ENCODE measurements around the gene MMP3. TPM values are rescaled to one million over a fixed set of nuclear protein-coding genes. Genes with fewer than 3 reads are reported as not detected.

MMP3 gene
- not detected in 2 replicates for total RNA-seq (2014; rRNA removed; shearing (Covaris generic); ENCODE audit: low replicate concordance)

DNA sequence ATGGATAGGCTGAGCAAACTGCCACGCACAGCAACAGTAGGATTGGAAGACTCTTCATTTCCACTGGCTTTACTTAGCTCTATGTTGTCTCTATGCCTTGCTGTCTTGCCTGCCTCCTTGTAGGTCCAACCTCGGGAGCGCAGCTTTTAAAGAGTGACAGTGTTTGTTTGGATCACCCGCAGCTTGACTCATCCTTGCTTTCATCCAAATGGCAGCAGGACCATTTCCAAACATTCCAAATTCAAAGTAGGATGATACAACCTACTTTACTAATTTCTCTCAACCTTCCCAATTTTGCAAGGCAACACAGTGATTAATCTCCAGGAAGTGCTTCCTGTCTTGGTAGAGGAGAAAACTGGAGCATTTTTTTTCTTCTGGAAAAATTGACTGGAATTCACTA is at the start of gene MMP3:
Gene MMP3, minus strand, starts transcription at position 121 of the 400 bp plus-strand sequence. Its CDS starts 63 bp downstream, at position 58.
- Histone ChIP-seq H3K27me3 (ENCODE audit: low read length) (no peaks in the 10 kb centered on the region), H3K9ac (ENCODE audit: low read length) (no peak within 1 kb of the TSS), H3K4me1 (ENCODE audit: low read length) (peaks cover 7% of the 10 kb centered on the region), H3K9me2 (replicated peaks; ENCODE audit: insufficient read depth, low read length) (no peaks in the 10 kb centered on the region), H3K27ac (ENCODE audit: low read length) (no peak within 1 kb of the TSS), H3K9me3 (ENCODE audit: low read length) (no peaks in the 10 kb centered on the region), H3K79me2 (ENCODE audit: low read length) (no peaks in the 10 kb centered on the region), H2AFZ (ENCODE audit: low read length) (no peak within 1 kb of the TSS), H4K20me1 (ENCODE audit: insufficient read depth, low read depth, low read length) (no peaks in the 10 kb centered on the region), H3K4me3 (ENCODE audit: low read length) (no peak within 1 kb of the TSS), H3K36me3 (ENCODE audit: insufficient read depth, low read length) (no peaks in the 10 kb centered on the region), H3K4me2 (ENCODE audit: low read depth, low read length, poor library complexity, severe bottlenecking) (no peak within 1 kb of the TSS)
- no peak for DNase-seq

DNA sequence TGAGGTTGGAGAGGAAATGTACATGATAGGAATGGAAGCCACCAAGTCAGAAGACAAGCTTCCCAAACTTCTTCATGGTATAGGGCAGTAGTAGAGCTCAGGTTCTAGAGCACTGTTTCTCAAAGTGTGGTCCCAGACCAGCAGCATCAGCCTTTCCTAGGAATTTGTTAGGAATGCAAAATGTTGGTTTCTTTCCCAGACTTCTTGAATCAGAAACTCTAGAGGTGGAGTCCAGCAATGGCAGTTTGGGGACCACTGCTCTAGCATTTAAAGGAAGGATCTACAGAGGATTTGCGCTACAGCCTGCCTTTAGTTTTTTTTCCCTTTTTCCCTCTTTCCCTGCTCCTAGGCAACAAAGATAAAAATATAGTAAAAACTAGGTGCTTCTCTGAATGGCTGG is 48.3 kb upstream of the MMP3 start:
- Histone ChIP-seq H4K20me1 (ENCODE audit: insufficient read depth, low read depth, low read length) (no peaks in the 10 kb centered on the region), H2AFZ (ENCODE audit: low read length) (no peak overlapping the region), H3K27ac (ENCODE audit: low read length) (no peak overlapping the region), H3K36me3 (ENCODE audit: insufficient read depth, low read length) (no peaks in the 10 kb centered on the region), H3K4me1 (ENCODE audit: low read length) (no peaks in the 10 kb centered on the region), H3K9ac (ENCODE audit: low read length) (no peak overlapping the region), H3K27me3 (ENCODE audit: low read length) (no peaks in the 10 kb centered on the region), H3K4me2 (ENCODE audit: low read depth, low read length, poor library complexity, severe bottlenecking) (no peak overlapping the region), H3K9me3 (ENCODE audit: low read length) (no peaks in the 10 kb centered on the region), H3K9me2 (replicated peaks; ENCODE audit: insufficient read depth, low read length) (no peaks in the 10 kb centered on the region), H3K4me3 (ENCODE audit: low read length) (no peak overlapping the region), H3K79me2 (ENCODE audit: low read length) (no peaks in the 10 kb centered on the region)
- DNase-seq = no peak

DNA sequence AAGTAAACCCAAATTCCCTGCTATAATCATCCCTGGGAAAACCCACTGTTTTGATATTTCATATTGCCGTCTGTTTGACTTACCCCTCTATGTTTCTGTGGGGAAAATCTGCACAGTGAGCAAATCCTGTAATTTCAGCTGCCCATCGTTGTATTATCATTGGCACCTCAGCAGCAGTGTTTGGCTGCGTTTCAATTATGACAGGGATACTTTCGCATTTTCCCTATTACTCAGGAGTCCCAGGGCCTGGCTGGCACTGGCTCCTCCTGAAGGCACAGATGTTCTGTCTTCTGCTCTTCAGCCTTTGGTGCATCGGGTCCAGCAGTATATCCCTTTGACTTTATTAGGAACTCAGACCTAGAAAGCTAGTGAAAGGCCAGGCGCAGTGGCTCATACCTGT is 43.6 kb upstream of the MMP3 start:
- H3K27ac ChIP-seq (ENCODE audit: low read length) = no peak overlapping the region
- no peaks in the 10 kb centered on the region for H3K79me2 ChIP-seq (ENCODE audit: low read length)
- H3K9me2 ChIP-seq (replicated peaks; ENCODE audit: insufficient read depth, low read length) = no peaks in the 10 kb centered on the region
- H3K36me3 ChIP-seq (ENCODE audit: insufficient read depth, low read length) = no peaks in the 10 kb centered on the region
- H3K4me1 ChIP-seq (ENCODE audit: low read length) = no peaks in the 10 kb centered on the region
- H3K4me2 ChIP-seq (ENCODE audit: low read depth, low read length, poor library complexity, severe bottlenecking) = no peak overlapping the region
- H3K27me3 ChIP-seq (ENCODE audit: low read length) = no peaks in the 10 kb centered on the region
- no peak for DNase-seq
- no peaks in the 10 kb centered on the region for H4K20me1 ChIP-seq (ENCODE audit: insufficient read depth, low read depth, low read length)
- no peak overlapping the region for H2AFZ ChIP-seq (ENCODE audit: low read length)
- H3K9ac ChIP-seq (ENCODE audit: low read length) = no peak overlapping the region
- no peak overlapping the region for H3K4me3 ChIP-seq (ENCODE audit: low read length)
- H3K9me3 ChIP-seq (ENCODE audit: low read length) = no peaks in the 10 kb centered on the region

DNA sequence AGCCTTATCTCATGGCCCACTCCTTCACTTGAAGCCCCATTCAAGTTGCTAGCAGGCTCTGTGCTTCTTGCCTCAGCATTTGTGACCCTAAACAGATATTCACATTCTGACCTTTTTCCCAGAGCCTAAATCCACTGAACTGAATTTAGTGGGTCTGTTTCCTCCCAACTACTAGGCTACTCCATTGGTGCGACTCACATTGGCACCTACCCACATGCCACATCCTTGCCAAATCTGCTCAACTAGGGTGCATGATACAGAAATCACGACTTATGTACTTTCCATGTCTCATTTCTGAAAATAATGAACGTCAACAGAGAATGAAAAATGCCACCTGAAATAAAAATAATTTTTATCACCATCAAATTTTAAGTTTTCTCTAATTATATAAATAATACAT is 39.7 kb upstream of the MMP3 start:
- Histone ChIP-seq H4K20me1 (ENCODE audit: insufficient read depth, low read depth, low read length) (no peaks in the 10 kb centered on the region), H2AFZ (ENCODE audit: low read length) (no peak overlapping the region), H3K9me3 (ENCODE audit: low read length) (no peaks in the 10 kb centered on the region), H3K36me3 (ENCODE audit: insufficient read depth, low read length) (no peaks in the 10 kb centered on the region), H3K4me2 (ENCODE audit: low read depth, low read length, poor library complexity, severe bottlenecking) (no peak overlapping the region), H3K4me1 (ENCODE audit: low read length) (no peaks in the 10 kb centered on the region), H3K4me3 (ENCODE audit: low read length) (no peak overlapping the region), H3K79me2 (ENCODE audit: low read length) (no peaks in the 10 kb centered on the region), H3K27ac (ENCODE audit: low read length) (no peak overlapping the region), H3K9me2 (replicated peaks; ENCODE audit: insufficient read depth, low read length) (no peaks in the 10 kb centered on the region), H3K9ac (ENCODE audit: low read length) (no peak overlapping the region), H3K27me3 (ENCODE audit: low read length) (no peaks in the 10 kb centered on the region)
- no peak for DNase-seq

DNA sequence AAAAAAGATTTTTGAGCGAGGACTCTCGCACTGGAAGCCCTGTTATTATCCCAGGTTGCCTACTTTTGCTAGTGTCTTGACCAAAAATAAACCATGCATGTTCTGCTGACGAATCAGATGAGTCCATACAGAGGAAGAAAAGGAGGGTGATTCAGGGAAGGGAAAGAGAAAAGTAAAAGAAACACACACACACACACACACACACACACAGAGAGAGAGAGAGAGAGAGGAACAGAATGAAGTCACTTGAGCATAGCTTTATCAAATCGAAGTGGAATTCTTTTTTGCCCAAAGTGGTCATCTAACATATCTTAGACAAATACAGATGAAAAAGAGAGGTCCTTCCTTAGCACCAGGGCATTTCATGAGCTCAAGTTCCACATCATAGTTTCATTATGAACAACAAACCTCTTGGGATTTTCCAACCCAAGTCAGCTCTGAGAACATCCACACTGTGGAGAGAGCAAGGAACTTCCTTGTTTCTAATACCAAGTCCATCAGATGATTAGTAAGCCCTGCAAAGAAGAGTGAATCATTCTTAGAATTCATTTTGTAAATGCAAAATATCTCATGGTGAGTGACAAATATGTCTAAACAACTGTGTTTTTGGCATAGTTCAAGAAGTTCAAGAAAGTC is 39.1 kb upstream of the MMP3 start:
- Histone ChIP-seq H3K79me2 (ENCODE audit: low read length) (no peaks in the 10 kb centered on the region), H3K9ac (ENCODE audit: low read length) (no peak overlapping the region), H3K27ac (ENCODE audit: low read length) (no peak overlapping the region), H3K4me2 (ENCODE audit: low read depth, low read length, poor library complexity, severe bottlenecking) (no peak overlapping the region), H3K9me2 (replicated peaks; ENCODE audit: insufficient read depth, low read length) (no peaks in the 10 kb centered on the region), H3K36me3 (ENCODE audit: insufficient read depth, low read length) (no peaks in the 10 kb centered on the region), H3K27me3 (ENCODE audit: low read length) (no peaks in the 10 kb centered on the region), H2AFZ (ENCODE audit: low read length) (no peak overlapping the region), H3K9me3 (ENCODE audit: low read length) (no peaks in the 10 kb centered on the region), H3K4me1 (ENCODE audit: low read length) (no peaks in the 10 kb centered on the region), H4K20me1 (ENCODE audit: insufficient read depth, low read depth, low read length) (no peaks in the 10 kb centered on the region), H3K4me3 (ENCODE audit: low read length) (no peak overlapping the region)
- DNase-seq = peak; percentile 48

DNA sequence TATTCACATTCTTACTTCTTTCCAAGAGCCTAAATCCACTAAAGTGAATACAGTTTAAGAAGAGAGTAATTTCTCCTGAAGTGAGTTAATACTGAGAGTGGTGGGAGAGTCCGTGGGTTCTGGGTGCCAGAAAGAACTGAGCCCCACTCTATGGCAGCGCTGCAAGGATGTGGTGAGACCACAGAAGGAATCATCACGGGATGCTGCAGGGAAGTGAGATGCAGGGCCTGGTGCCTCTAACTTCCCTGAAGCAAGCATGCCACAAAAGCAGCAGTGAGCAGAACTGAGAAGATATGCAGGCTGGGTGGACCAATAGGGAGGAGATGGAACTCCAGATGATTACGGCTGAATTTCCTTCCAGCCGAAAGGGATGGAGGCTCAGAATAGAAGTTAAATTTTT is 36.4 kb upstream of the MMP3 start:
- no peak overlapping the region for H3K4me2 ChIP-seq (ENCODE audit: low read depth, low read length, poor library complexity, severe bottlenecking)
- H3K9me2 ChIP-seq (replicated peaks; ENCODE audit: insufficient read depth, low read length) = no peaks in the 10 kb centered on the region
- no peaks in the 10 kb centered on the region for H3K9me3 ChIP-seq (ENCODE audit: low read length)
- H3K36me3 ChIP-seq (ENCODE audit: insufficient read depth, low read length) = no peaks in the 10 kb centered on the region
- H3K9ac ChIP-seq (ENCODE audit: low read length) = no peak overlapping the region
- no peak for DNase-seq
- H4K20me1 ChIP-seq (ENCODE audit: insufficient read depth, low read depth, low read length) = no peaks in the 10 kb centered on the region
- H3K27ac ChIP-seq (ENCODE audit: low read length) = no peak overlapping the region
- H3K79me2 ChIP-seq (ENCODE audit: low read length) = no peaks in the 10 kb centered on the region
- no peak overlapping the region for H3K4me3 ChIP-seq (ENCODE audit: low read length)
- H3K27me3 ChIP-seq (ENCODE audit: low read length) = no peaks in the 10 kb centered on the region
- no peaks in the 10 kb centered on the region for H3K4me1 ChIP-seq (ENCODE audit: low read length)
- no peak overlapping the region for H2AFZ ChIP-seq (ENCODE audit: low read length)

DNA sequence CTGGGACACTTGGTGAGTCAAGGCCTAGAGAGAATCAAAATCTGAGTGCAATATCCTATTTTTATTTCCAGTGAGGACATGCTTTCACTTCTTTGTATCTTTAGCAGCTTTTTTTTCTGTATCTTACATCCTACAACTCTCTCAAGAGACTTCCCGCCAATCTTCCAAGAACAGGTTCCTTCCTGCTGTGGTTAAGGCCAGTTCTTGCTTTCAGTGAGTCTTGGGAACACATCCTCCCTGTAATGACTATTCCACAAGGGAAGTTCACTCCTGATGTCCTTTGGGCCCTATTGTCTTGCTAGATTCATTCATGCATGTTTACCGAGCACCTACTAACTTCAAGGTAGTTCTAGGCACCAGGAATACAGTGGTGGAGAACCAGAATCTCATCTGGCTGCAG is 35.2 kb upstream of the MMP3 start:
- no peak overlapping the region for H3K27ac ChIP-seq (ENCODE audit: low read length)
- no peaks in the 10 kb centered on the region for H3K9me3 ChIP-seq (ENCODE audit: low read length)
- no peaks in the 10 kb centered on the region for H3K4me1 ChIP-seq (ENCODE audit: low read length)
- H3K9me2 ChIP-seq (replicated peaks; ENCODE audit: insufficient read depth, low read length) = no peaks in the 10 kb centered on the region
- H3K4me3 ChIP-seq (ENCODE audit: low read length) = no peak overlapping the region
- no peak for DNase-seq
- no peak overlapping the region for H2AFZ ChIP-seq (ENCODE audit: low read length)
- H3K4me2 ChIP-seq (ENCODE audit: low read depth, low read length, poor library complexity, severe bottlenecking) = no peak overlapping the region
- no peak overlapping the region for H3K9ac ChIP-seq (ENCODE audit: low read length)
- H3K36me3 ChIP-seq (ENCODE audit: insufficient read depth, low read length) = no peaks in the 10 kb centered on the region
- no peaks in the 10 kb centered on the region for H4K20me1 ChIP-seq (ENCODE audit: insufficient read depth, low read depth, low read length)
- H3K27me3 ChIP-seq (ENCODE audit: low read length) = no peaks in the 10 kb centered on the region
- no peaks in the 10 kb centered on the region for H3K79me2 ChIP-seq (ENCODE audit: low read length)

DNA sequence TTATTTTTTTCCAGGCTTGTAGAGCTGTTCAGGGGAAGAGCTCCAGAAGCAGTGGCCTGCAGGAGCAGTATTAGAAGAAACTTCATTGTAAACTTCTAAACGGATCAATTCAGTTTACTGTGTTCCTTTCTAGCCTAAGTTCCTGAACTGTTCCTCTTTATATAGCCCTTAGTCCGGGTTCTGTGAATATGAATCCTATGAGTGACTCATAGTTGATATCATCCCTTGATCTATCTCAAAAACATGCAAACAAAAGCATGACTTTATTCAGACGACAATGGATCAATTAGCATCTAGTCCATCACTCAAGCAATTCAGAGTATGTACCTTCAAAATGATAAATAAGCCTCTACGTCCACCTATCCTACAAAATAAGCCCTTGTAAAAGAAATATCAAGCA is 31.4 kb upstream of the MMP3 start, which contains the start of gene MMP12:
Gene MMP12, minus strand, starts transcription at position 131 of the 400 bp plus-strand sequence. Its CDS starts 45 bp downstream, at position 86.
- no peaks in the 10 kb centered on the region for H3K36me3 ChIP-seq (ENCODE audit: insufficient read depth, low read length)
- H3K9ac ChIP-seq (ENCODE audit: low read length) = no peak within 1 kb of the TSS
- H3K27me3 ChIP-seq (ENCODE audit: low read length) = no peaks in the 10 kb centered on the region
- no peaks in the 10 kb centered on the region for H4K20me1 ChIP-seq (ENCODE audit: insufficient read depth, low read depth, low read length)
- no peak for DNase-seq
- H3K4me2 ChIP-seq (ENCODE audit: low read depth, low read length, poor library complexity, severe bottlenecking) = no peak within 1 kb of the TSS
- H3K27ac ChIP-seq (ENCODE audit: low read length) = no peak within 1 kb of the TSS
- H3K9me2 ChIP-seq (replicated peaks; ENCODE audit: insufficient read depth, low read length) = no peaks in the 10 kb centered on the region
- H2AFZ ChIP-seq (ENCODE audit: low read length) = no peak within 1 kb of the TSS
- no peaks in the 10 kb centered on the region for H3K4me1 ChIP-seq (ENCODE audit: low read length)
- no peaks in the 10 kb centered on the region for H3K9me3 ChIP-seq (ENCODE audit: low read length)
- H3K79me2 ChIP-seq (ENCODE audit: low read length) = no peaks in the 10 kb centered on the region
- no peak within 1 kb of the TSS for H3K4me3 ChIP-seq (ENCODE audit: low read length)

Measured in Karpas-422 (cell line).